GM21723 (cell line): ENCODE results near the gene ERBB2.
"Not testable (repeated sequence)": the region's sequence is repeated elsewhere in the genome, so short reads cannot be mapped to it uniquely, and the experiment has no call there.

Experiments used
- ATAC-seq: cut with Tn5 transposase; IDR thresholded peaks from one replicate; pipeline ENCODE4 v1.9.1; 2021; ENCODE audit warnings: mild to moderate bottlenecking, moderate library complexity; ENCODE audit not compliant: unreplicated experiment

The ERBB2 gene

GRCh38 chr17:39757931-39758873 is 58.3 kb downstream of the ERBB2 start:
- ATAC-seq, result no peak

DNA sequence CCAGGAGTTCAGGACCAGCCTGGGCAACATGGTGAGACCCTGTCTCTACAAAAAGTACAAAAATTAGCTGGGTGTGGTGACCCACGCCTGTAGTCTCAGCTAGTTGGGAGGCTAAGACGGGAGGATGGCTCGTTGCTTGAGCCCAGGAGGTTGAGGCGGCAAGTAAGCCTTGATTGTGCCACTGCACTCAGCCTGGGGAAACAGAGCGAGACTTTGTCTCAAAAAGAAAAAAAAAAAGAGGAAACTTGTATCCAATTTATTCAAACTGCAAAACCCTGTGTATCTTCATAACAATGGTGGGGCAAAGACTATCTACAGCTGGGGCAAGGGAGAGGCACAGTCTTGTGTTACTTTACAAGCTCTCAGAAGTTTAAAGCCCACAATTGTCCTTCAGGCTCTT is 59.3 kb downstream of the ERBB2 start:
- ATAC-seq, result no peak

GRCh38 chr17:39761861-39762496 is 62.1 kb downstream of the ERBB2 start:
- no peak for ATAC-seq

DNA sequence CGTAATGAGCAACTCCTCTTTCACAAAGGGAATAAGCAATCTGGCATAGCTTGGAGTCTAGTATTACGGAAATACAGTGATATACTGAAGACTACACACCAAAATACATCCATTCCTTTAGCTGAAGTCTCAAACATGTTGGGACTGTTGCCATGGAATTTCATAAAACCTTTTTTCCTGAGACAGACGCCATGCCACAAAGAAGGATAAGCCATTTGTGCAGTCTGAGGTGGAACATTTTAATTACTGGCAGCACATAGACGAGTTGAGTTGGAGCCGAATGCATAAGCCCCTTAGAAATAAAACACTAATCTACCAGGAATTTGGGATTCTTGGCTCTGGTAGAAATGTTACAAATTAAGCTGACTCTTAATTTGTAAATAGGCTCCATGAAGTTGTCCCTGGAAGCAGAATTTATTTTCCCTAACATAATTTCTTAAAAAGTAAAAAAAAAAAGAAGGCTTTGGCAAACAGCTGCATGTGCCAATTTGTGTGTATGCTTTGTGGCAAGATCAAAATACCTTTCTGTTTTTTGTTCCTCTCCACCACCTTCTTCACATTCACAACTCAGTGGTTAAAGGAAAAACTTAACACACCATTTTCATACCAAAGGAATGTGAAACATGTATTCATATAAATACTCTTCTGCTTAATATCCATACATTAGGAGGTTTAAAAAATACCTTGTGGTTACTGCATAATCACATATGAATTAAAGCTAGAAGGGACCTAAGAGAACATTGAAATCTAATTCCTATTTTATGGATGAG is 63.4 kb downstream of the ERBB2 start:
- ATAC-seq, result no peak

GRCh38 chr17:39764171-39764570 is 64.3 kb downstream of the ERBB2 start:
- not testable (repeated sequence) for ATAC-seq

DNA sequence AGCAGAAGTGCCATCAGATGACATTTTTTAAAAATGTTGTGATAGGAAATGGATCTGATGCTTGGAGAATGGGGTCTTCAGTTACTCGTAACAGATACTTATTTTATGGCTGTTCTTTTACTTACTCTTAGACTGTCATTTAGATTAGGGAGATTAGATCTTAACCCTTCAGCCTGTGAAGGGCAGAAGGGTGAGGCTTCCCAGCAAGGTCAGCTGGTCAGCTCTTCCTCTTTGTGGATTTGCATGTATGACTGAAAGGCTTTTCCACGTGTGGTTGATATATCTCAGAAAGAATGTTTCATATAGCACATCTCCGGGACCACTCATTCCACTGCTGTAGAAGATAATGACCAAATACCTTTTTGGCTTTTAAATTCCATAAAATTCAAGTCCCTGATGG is 65.3 kb downstream of the ERBB2 start:
- ATAC-seq, result no peak

- no peak for ATAC-seq
Observed at GRCh38 chr17:39765766-39766165, 65.9 kb downstream of the ERBB2 start.

DNA sequence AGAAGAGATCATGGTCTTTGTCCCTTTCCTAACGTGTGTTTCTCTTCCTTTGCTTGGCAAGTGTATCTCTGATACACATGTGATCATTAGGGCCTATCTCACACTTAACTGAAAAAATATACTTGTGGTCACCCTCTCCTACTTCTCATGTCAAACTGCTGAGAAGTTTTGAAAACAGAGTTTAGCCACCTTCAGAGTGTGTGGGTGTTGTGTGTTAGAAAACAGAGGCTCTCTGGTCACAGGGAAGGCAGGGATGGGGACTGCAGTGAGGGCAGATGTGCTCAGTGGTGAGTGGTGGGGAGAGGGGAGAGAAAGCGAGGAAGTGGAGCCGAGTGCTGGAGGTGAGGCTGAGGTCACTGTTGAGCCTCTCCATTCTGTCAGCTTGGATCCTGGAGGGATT is 67.3 kb downstream of the ERBB2 start:
- ATAC-seq, result no peak

- ATAC-seq, result peak; percentile 62
Observed at GRCh38 chr17:39769974-39770587, 70.2 kb downstream of the ERBB2 start.

DNA sequence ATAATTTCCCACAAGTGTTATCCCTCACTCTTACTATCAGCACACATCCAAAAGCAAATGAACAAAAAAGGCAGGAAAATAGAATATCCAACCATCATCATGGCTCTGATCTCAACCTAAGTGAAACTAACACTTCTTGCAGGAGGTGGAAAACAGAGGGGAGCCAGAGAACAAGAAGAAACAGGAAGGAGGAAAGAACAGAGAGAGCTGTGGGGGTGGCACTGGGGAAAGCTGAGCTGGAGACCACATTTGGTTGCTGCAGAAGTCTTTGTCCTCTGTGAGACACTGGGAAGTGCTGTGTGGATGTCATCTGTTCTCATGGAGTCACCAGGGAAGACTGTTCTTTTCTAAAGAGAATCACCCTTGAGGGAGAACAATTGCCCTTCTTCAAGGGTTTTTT is 72.6 kb downstream of the ERBB2 start:
- ATAC-seq, result no peak

- no peak for ATAC-seq
Observed at GRCh38 chr17:39772987-39773934, 73.4 kb downstream of the ERBB2 start.

- no peak for ATAC-seq
Observed at GRCh38 chr17:39774047-39774446, 74.2 kb downstream of the ERBB2 start.

DNA sequence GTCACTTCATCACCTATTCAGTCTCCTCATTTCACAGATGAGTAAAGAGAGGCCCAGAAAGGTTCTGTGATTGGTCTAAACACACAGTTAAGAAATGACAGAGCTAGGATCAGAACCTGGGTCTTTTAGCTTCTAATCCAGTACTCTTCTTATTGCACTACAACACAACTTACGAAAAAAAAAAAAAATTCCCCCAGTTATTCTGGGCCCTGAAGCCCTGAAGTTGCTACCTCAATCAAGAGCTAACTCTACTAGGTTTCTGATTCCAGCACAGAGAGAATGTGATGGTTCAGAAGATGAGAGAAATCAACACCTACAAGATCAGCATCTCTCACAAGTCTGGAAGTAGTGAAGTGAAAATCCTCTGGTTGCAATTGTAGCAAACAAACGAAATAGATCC is 75.2 kb downstream of the ERBB2 start:
- ATAC-seq, result no peak

DNA sequence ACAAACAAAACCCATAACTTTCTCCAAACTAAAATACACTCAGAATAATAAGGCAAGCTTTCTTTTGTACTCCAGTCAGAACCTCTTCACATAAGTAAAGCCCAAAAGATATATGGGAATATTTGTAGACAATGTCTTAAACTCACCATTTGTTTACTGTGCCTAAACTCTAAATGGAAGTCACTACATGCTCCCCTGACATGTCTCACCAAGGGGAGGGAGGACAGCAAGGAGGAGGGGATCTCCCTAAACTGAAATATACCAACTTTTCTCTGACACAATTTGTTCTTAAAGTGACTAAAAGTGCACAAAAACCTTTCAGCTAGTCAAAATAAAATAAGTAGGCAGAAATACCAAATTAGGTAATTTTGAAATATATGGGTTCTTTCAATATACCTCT is 76.4 kb downstream of the ERBB2 start:
- ATAC-seq, result no peak

- peak; percentile 60 for ATAC-seq
Observed at GRCh38 chr17:39777534-39778365, 77.9 kb downstream of the ERBB2 start.
